Neural cell (in vitro differentiated cells): ENCODE measurements around the gene LRRK1. TPM values are rescaled to one million over a fixed set of nuclear protein-coding genes. Genes with fewer than 3 reads are reported as not detected.

ENCODE experiments used
- H2AFZ ChIP-seq: fragments of 200-600, 300-800 bp; sonication (generic), shearing (Covaris generic); 2 replicates; pipeline ENCODE4 v1.6.0; 2014; ENCODE audit warnings: low read depth, mild to moderate bottlenecking, antibody characterized with exemption, low read length, moderate library complexity
- H3F3A ChIP-seq: fragments of 200-600 bp; shearing (Covaris generic); 2 replicates; pipeline ENCODE4 v1.6.1; 2016; ENCODE audit warnings: mild to moderate bottlenecking, moderate library complexity, mixed read lengths, antibody characterized with exemption, low read length; ENCODE audit not compliant: insufficient read depth, poor library complexity, severe bottlenecking
- H3K27ac ChIP-seq: fragments of 200-600, 300-800 bp; sonication (generic), shearing (Covaris generic); 2 replicates; pipeline ENCODE4 v1.5.1; 2014; ENCODE audit warnings: mild to moderate bottlenecking, low read length, moderate library complexity
- H3K27me3 ChIP-seq: fragments of 300-800, 200-600 bp; sonication (generic), shearing (Covaris generic); 2 replicates; pipeline ENCODE4 v1.6.0; 2014; ENCODE audit warnings: mild to moderate bottlenecking, low read depth, low read length, moderate library complexity; ENCODE audit not compliant: insufficient read depth
- H3K36me3 ChIP-seq: fragments of 300-800, 200-600 bp; sonication (generic), shearing (Covaris generic); 2 replicates; pipeline ENCODE4 v1.5.1; 2014; ENCODE audit warnings: mild to moderate bottlenecking, antibody characterized with exemption, low read length, moderate library complexity; ENCODE audit not compliant: insufficient read depth
- H3K4me2 ChIP-seq: fragments of 300-800, 200-600 bp; sonication (generic), shearing (Covaris generic); 2 replicates; pipeline ENCODE4 v1.6.0; 2014; ENCODE audit warnings: mild to moderate bottlenecking, low read length
- H3K4me3 ChIP-seq: fragments of 300-800, 200-600 bp; sonication (generic), shearing (Covaris generic); 2 replicates; pipeline ENCODE4 v1.5.1; 2014; ENCODE audit warnings: mild to moderate bottlenecking, low read length, moderate library complexity
- H3K79me2 ChIP-seq: fragments of 200-600 bp; shearing (Covaris generic); replicated peaks from 2 replicates; pipeline ENCODE4 v1.6.0; 2014; ENCODE audit warnings: mild to moderate bottlenecking, low read length, moderate library complexity; ENCODE audit not compliant: insufficient read depth
- H3K9ac ChIP-seq: fragments of 300-800, 200-600 bp; sonication (generic), shearing (Covaris generic); 2 replicates; pipeline ENCODE4 v1.6.1; 2016; ENCODE audit warnings: mild to moderate bottlenecking, low read length, mixed read lengths
- H3K9me2 ChIP-seq: fragments of 200-600 bp; shearing (Covaris generic); 2 replicates; pipeline ENCODE4 v1.6.1; 2016; ENCODE audit warnings: mild to moderate bottlenecking, low read length, mixed read lengths; ENCODE audit not compliant: insufficient read depth
- H3K9me3 ChIP-seq: fragments of 200-600, 300-800 bp; sonication (generic), shearing (Covaris generic); 2 replicates; pipeline ENCODE4 v1.6.1; 2016; ENCODE audit warnings: mild to moderate bottlenecking, mixed run types, low read length, moderate library complexity, mixed read lengths
- H4K20me1 ChIP-seq: fragments of 200-600 bp; shearing (Covaris generic); 2 replicates; pipeline ENCODE4 v1.6.1; 2016; ENCODE audit warnings: mild to moderate bottlenecking, mixed run types; ENCODE audit not compliant: insufficient read depth
- EP300 ChIP-seq: fragments of 450-650 bp; conservative IDR thresholded peaks from 2 replicates; pipeline ENCODE4 v1.6.1; 2014; ENCODE audit warnings: antibody characterized with exemption, mild to moderate bottlenecking, moderate library complexity; ENCODE audit not compliant: poor library complexity, severe bottlenecking
- EZH2 ChIP-seq: fragments of 200-600, 300-800 bp; shearing (Covaris generic), sonication (generic); IDR thresholded peaks from 2 replicates; pipeline ENCODE4 v1.6.1; 2014; ENCODE audit warnings: antibody characterized with exemption, low read length, borderline replicate concordance, mild to moderate bottlenecking; ENCODE audit not compliant: insufficient read depth, poor library complexity, severe bottlenecking
- MXI1 ChIP-seq: fragments of 450-650 bp; conservative IDR thresholded peaks from 2 replicates; pipeline ENCODE4 v1.6.1; 2014; ENCODE audit warnings: antibody characterized with exemption, mild to moderate bottlenecking; ENCODE audit not compliant: poor library complexity, severe bottlenecking
- POLR2AphosphoS5 ChIP-seq: IDR thresholded peaks from 2 replicates; pipeline ENCODE4 v1.6.1; 2012
- RAD21 ChIP-seq: fragments of 450-650 bp; conservative IDR thresholded peaks from 2 replicates; pipeline ENCODE4 v1.6.1; 2014; ENCODE audit warnings: antibody characterized with exemption, mild to moderate bottlenecking, moderate library complexity
- REST ChIP-seq: IDR thresholded peaks from 2 replicates; pipeline ENCODE4 v1.6.1; 2012; ENCODE audit warnings: borderline replicate concordance
- SMC3 ChIP-seq: fragments of 450-650 bp; conservative IDR thresholded peaks from 2 replicates; pipeline ENCODE4 v1.6.1; 2014; ENCODE audit warnings: antibody characterized with exemption, mild to moderate bottlenecking, moderate library complexity; ENCODE audit not compliant: poor library complexity
- polyA plus RNA-seq: library from polyadenylated mRNA; depleted of rRNA; stranded (reverse); fragments of >200 nt; gene quantifications from 2 replicates; pipeline ENCODE4 v1.2.3, GENCODE V29; 2014

Gene LRRK1
- polyA plus RNA-seq, 1 donor from 2014 or later: 0.06 TPM

DNA sequence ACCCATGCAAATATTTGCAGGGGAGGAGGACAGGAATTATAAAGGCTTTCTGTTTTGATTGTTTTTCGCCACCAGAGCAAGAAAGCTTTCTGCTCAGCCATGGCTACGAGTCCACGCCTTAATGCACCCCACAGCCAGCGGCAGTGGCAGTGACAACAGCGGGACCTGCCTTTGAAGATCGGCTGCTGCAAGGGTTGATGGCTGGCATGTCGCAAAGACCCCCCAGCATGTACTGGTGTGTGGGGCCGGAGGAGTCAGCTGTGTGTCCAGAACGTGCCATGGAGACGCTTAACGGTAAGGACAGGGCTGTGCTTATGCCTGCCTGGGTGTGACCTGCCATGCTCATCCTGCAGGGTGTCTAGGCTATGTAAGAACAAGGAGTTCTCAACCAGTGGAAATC is 5.3 kb downstream of the LRRK1 start:
- H4K20me1 ChIP-seq: no peaks in the 10 kb centered on the region
- no peaks in the 10 kb centered on the region for H3K36me3 ChIP-seq
- no peak overlapping the region for H3K4me2 ChIP-seq
- no peaks in the 10 kb centered on the region for H3F3A ChIP-seq
- H2AFZ ChIP-seq: no peak overlapping the region
- no peak overlapping the region for H3K27ac ChIP-seq
- peaks cover 59% of the 10 kb centered on the region for H3K27me3 ChIP-seq
- no peak overlapping the region for H3K4me3 ChIP-seq
- no peaks in the 10 kb centered on the region for H3K9me2 ChIP-seq
- no peak overlapping the region for H3K9ac ChIP-seq
- TF ChIP-seq EP300: no peak
- H3K79me2 ChIP-seq: no peaks in the 10 kb centered on the region
- H3K9me3 ChIP-seq: no peaks in the 10 kb centered on the region

GRCh38 chr15:100925480-100925879 is 6.3 kb downstream of the LRRK1 start:
- Histone ChIP-seq H3K79me2 (no peaks in the 10 kb centered on the region), H3K9ac (no peak overlapping the region), H3K36me3 (no peaks in the 10 kb centered on the region), H2AFZ (no peak overlapping the region), H3K4me2 (no peak overlapping the region), H3K4me3 (no peak overlapping the region), H3K9me3 (no peaks in the 10 kb centered on the region), H3F3A (no peaks in the 10 kb centered on the region), H4K20me1 (no peaks in the 10 kb centered on the region), H3K27me3 (peaks cover 49% of the 10 kb centered on the region), H3K27ac (no peak overlapping the region), H3K9me2 (no peaks in the 10 kb centered on the region)
- no peak for TF ChIP-seq RAD21
- no peak for TF ChIP-seq EP300
- no peak for TF ChIP-seq REST

- no peak overlapping the region for H2AFZ ChIP-seq
- no peak overlapping the region for H3K9ac ChIP-seq
- no peaks in the 10 kb centered on the region for H3K36me3 ChIP-seq
- H3K9me2 ChIP-seq: no peaks in the 10 kb centered on the region
- H3K27ac ChIP-seq: no peak overlapping the region
- no peaks in the 10 kb centered on the region for H3K9me3 ChIP-seq
- H3K79me2 ChIP-seq: no peaks in the 10 kb centered on the region
- no peaks in the 10 kb centered on the region for H3F3A ChIP-seq
- H4K20me1 ChIP-seq: no peaks in the 10 kb centered on the region
- TF ChIP-seq POLR2AphosphoS5: no peak
- no peak for TF ChIP-seq EZH2
- TF ChIP-seq RAD21: no peak
- no peak for TF ChIP-seq SMC3
- no peak for TF ChIP-seq MXI1
- no peak overlapping the region for H3K4me3 ChIP-seq
- peaks cover 41% of the 10 kb centered on the region for H3K27me3 ChIP-seq
- H3K4me2 ChIP-seq: no peak overlapping the region
Measured at GRCh38 chr15:100926258-100926657, 7.1 kb downstream of the LRRK1 start.
